ENCODE results near the gene PAAF1. TPM values are rescaled to one million over a fixed set of nuclear protein-coding genes. Genes with fewer than 3 reads are reported as not detected.

PAAF1 gene
- total and polyA plus RNA-seq, 2 donors (not counting 1 experiment from before 2014, with no cell fraction given) = 9.2 to 17.5 TPM

DNA sequence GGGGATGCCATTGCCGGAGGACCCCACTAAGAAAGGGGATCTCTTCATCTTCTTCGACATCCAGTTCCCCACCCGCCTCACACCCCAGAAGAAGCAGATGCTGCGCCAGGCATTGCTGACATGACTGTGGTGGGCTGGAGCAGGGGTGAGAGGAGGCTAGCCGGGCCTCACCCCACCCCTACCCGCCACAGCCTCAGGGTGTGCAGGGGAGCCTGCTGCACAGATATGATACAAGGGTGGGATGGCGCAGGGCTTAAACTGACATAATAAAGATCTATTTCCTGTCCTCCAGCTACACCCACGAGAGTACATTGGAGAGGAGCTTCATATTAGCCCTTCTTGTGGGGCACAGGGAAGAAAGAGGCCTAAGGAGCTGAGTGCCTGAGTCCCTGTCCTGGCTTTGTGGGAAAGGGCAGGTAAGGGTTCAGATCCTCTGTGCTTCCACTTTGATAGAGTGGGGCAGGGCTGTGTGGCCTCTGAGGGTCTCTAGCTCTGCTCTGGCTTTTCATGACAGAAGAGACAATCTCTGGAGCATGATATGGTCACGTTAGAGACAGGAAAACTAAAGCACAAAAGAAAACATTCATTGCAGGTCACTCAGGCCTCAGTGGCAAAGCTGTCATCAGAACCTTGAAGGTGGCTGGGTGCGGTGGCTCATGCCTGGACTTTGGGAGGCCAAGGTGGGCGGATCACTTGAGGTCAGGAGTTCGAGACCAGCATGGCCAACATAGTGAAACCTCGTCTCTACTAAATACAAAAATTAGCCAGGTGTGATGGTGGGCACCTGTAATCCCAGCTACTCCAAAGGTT, 93.4 kb downstream of the PAAF1 start:
- Histone ChIP-seq H2AFZ (ENCODE audit: low read length) (no peak overlapping the region), H3K9ac (ENCODE audit: insufficient read depth, low read length) (no peak overlapping the region), H3K4me3 (replicated peaks in 1 of 4; ENCODE audit: control extremely low read depth in 1 of 4, insufficient read depth in 1 of 4, low read depth in 3 of 4, low read length in 4 of 4) (no peak overlapping the region), H3K79me2 (ENCODE audit: control insufficient read depth, insufficient read depth, low read length) (no peaks in the 10 kb centered on the region), H3K27ac (ENCODE audit: insufficient read depth, low read length) (no peak overlapping the region), H3K36me3 (ENCODE audit: control insufficient read depth, insufficient read depth, low read length) (peaks cover 1% of the 10 kb centered on the region), H3K4me2 (ENCODE audit: extremely low read depth, insufficient read depth, low read length) (no peak overlapping the region), H4K20me1 (ENCODE audit: control insufficient read depth, extremely low read depth, insufficient read depth, low read length) (no peaks in the 10 kb centered on the region), H3K4me1 (ENCODE audit: control insufficient read depth, extremely low read depth, insufficient read depth, low read length) (peaks cover 7% of the 10 kb centered on the region), H3K9me3 (ENCODE audit: control insufficient read depth, insufficient read depth, low read depth, low read length) (no peaks in the 10 kb centered on the region), H3K27me3 (ENCODE audit: control insufficient read depth, insufficient read depth, low read length) (no peaks in the 10 kb centered on the region)
- no peak for TF ChIP-seq EZH2 (IDR thresholded peaks at IDR 0.05; ENCODE audit: low read length, missing control alignments)
- TF ChIP-seq, protein P1, sequence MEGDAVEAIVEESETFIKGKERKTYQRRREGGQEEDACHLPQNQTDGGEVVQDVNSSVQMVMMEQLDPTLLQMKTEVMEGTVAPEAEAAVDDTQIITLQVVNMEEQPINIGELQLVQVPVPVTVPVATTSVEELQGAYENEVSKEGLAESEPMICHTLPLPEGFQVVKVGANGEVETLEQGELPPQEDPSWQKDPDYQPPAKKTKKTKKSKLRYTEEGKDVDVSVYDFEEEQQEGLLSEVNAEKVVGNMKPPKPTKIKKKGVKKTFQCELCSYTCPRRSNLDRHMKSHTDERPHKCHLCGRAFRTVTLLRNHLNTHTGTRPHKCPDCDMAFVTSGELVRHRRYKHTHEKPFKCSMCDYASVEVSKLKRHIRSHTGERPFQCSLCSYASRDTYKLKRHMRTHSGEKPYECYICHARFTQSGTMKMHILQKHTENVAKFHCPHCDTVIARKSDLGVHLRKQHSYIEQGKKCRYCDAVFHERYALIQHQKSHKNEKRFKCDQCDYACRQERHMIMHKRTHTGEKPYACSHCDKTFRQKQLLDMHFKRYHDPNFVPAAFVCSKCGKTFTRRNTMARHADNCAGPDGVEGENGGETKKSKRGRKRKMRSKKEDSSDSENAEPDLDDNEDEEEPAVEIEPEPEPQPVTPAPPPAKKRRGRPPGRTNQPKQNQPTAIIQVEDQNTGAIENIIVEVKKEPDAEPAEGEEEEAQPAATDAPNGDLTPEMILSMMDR (conservative IDR thresholded peaks at IDR 0.05 in 1 of 2, IDR thresholded peaks at IDR 0.05 in 1 of 2; ENCODE audit: low read depth in 1 of 2, low read length in 2 of 2) = no peak
- no peak for DNase-seq (ENCODE audit: low read depth in 2 of 2)

DNA sequence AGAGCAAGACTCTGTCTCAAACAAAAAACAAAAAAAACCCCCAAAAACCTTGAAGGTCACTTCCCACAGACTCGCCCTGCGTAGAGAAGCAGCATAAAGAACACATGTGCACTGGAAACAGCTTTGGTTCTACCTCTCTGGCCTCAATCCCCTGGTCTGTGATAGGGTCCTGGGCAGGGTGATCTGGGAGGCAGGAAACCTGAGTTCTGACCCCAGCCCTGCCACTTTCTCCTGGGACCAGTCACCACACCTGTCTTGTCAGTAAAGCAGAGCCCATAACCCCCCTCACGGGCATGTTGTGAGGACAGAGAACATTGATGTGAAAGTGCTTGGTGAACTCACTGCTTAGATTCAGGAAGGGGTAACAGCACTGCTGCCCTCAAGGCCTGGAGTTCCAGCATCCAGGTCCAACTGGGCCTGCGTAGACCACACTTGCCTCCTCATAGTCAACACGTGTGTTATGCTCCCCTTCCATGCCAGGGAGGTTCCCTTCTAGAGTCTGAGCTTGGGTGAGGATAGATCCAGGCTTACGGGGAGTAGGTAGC, 94.4 kb downstream of the PAAF1 start:
- no peaks in the 10 kb centered on the region for H4K20me1 ChIP-seq (ENCODE audit: control insufficient read depth, extremely low read depth, insufficient read depth, low read length)
- H3K79me2 ChIP-seq (ENCODE audit: control insufficient read depth, insufficient read depth, low read length) = no peaks in the 10 kb centered on the region
- no peaks in the 10 kb centered on the region for H3K9me3 ChIP-seq (ENCODE audit: control insufficient read depth, insufficient read depth, low read depth, low read length)
- no peak overlapping the region for H2AFZ ChIP-seq (ENCODE audit: low read length)
- H3K27me3 ChIP-seq (ENCODE audit: control insufficient read depth, insufficient read depth, low read length) = no peaks in the 10 kb centered on the region
- no peak overlapping the region for H3K9ac ChIP-seq (ENCODE audit: insufficient read depth, low read length)
- peaks cover 7% of the 10 kb centered on the region for H3K4me1 ChIP-seq (ENCODE audit: control insufficient read depth, extremely low read depth, insufficient read depth, low read length)
- no peak overlapping the region for H3K27ac ChIP-seq (ENCODE audit: insufficient read depth, low read length)
- no peak overlapping the region for H3K4me2 ChIP-seq (ENCODE audit: extremely low read depth, insufficient read depth, low read length)
- H3K36me3 ChIP-seq (ENCODE audit: control insufficient read depth, insufficient read depth, low read length) = peaks cover 1% of the 10 kb centered on the region
- no peak overlapping the region for H3K4me3 ChIP-seq (replicated peaks in 1 of 4; ENCODE audit: control extremely low read depth in 1 of 4, insufficient read depth in 1 of 4, low read depth in 3 of 4, low read length in 4 of 4)
- DNase-seq (ENCODE audit: low read depth in 2 of 2) = no peak
- no peak for TF ChIP-seq EZH2 (IDR thresholded peaks at IDR 0.05; ENCODE audit: low read length, missing control alignments)
- TF ChIP-seq, protein P1 (conservative IDR thresholded peaks at IDR 0.05 in 1 of 2, IDR thresholded peaks at IDR 0.05 in 1 of 2; ENCODE audit: low read depth in 1 of 2, low read length in 2 of 2) = no peak

DNA sequence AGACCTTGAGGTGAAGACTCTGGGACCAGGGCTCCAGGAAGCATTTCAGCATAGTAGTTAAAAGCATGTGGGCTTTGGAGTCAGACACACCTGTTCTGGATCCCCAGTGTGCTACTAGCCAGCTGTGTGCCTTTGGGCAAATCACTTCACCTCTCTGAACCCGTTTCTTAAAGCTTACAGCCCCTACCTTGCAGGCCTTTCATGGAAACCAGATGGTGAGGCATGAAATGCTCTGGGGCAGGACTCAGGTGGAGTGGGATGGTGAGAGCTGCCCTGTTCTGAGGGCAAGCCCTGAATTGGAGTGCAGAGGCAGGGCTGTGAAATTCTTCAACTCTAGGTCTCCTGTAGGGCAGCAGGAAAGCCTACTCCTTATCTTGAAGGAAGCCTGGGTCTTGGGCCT, 95.4 kb downstream of the PAAF1 start:
- peaks cover 7% of the 10 kb centered on the region for H3K4me1 ChIP-seq (ENCODE audit: control insufficient read depth, extremely low read depth, insufficient read depth, low read length)
- H4K20me1 ChIP-seq (ENCODE audit: control insufficient read depth, extremely low read depth, insufficient read depth, low read length) = no peaks in the 10 kb centered on the region
- no peak for DNase-seq (ENCODE audit: low read depth in 2 of 2)
- H3K9ac ChIP-seq (ENCODE audit: insufficient read depth, low read length) = no peak overlapping the region
- TF ChIP-seq EZH2 (IDR thresholded peaks at IDR 0.05; ENCODE audit: low read length, missing control alignments) = no peak
- TF ChIP-seq, protein P1 (conservative IDR thresholded peaks at IDR 0.05 in 1 of 2, IDR thresholded peaks at IDR 0.05 in 1 of 2; ENCODE audit: low read depth in 1 of 2, low read length in 2 of 2) = no peak
- no peaks in the 10 kb centered on the region for H3K27me3 ChIP-seq (ENCODE audit: control insufficient read depth, insufficient read depth, low read length)
- no peaks in the 10 kb centered on the region for H3K9me3 ChIP-seq (ENCODE audit: control insufficient read depth, insufficient read depth, low read depth, low read length)
- no peak overlapping the region for H3K4me2 ChIP-seq (ENCODE audit: extremely low read depth, insufficient read depth, low read length)
- H2AFZ ChIP-seq (ENCODE audit: low read length) = no peak overlapping the region
- H3K4me3 ChIP-seq (replicated peaks in 1 of 4; ENCODE audit: control extremely low read depth in 1 of 4, insufficient read depth in 1 of 4, low read depth in 3 of 4, low read length in 4 of 4) = no peak overlapping the region
- no peaks in the 10 kb centered on the region for H3K79me2 ChIP-seq (ENCODE audit: control insufficient read depth, insufficient read depth, low read length)
- H3K36me3 ChIP-seq (ENCODE audit: control insufficient read depth, insufficient read depth, low read length) = peaks cover 1% of the 10 kb centered on the region
- no peak overlapping the region for H3K27ac ChIP-seq (ENCODE audit: insufficient read depth, low read length)
